ENCODE results near the gene TOPORS.

- TF ChIP-seq RARB (CRISPR knock-in tag; IDR thresholded peaks at IDR 0.05) (no peak), PATZ1 (CRISPR knock-in tag; IDR thresholded peaks at IDR 0.05; ENCODE audit: borderline replicate concordance) (no peak), ESRRG (CRISPR knock-in tag; IDR thresholded peaks at IDR 0.05) (no peak), CREB5 (CRISPR knock-in tag; IDR thresholded peaks at IDR 0.05; ENCODE audit: low read depth) (no peak), ARNTL (CRISPR knock-in tag; IDR thresholded peaks at IDR 0.05; ENCODE audit: borderline replicate concordance, low read depth) (no peak), ZFP30 (CRISPR knock-in tag; IDR thresholded peaks at IDR 0.05) (no peak), ZNF70 (CRISPR knock-in tag; IDR thresholded peaks at IDR 0.05) (no peak)
Measured at GRCh38 chr9:32550562-32551275, 1.7 kb downstream of the TOPORS start.
